DND-41 (cell line): ENCODE results near the gene ACE.

Experiments used
- ATAC-seq: fragments of 200-7000 bp; cut with Tn5 transposase; 3 replicates; pipeline ENCODE4 v1.9.1; 2021; ENCODE audit warnings: low read depth; ENCODE audit not compliant: insufficient read depth
- DNase-seq: peaks from one replicate; pipeline ENCODE4 v3.0.0-alpha.2; 2020
- H2AFZ ChIP-seq: 2 replicates; pipeline ENCODE4 v1.6.0; 2012; ENCODE audit warnings: low read depth, low read length
- H3K27ac ChIP-seq: 2 replicates; pipeline ENCODE4 v1.5.1; 2012; ENCODE audit warnings: low read length, inconsistent platforms
- H3K27me3 ChIP-seq: fragments of 200-600 bp; sonication (generic); 2 replicates; pipeline ENCODE4 v1.6.0; 2012; ENCODE audit warnings: low read length, mild to moderate bottlenecking, inconsistent platforms; ENCODE audit not compliant: insufficient read depth, poor library complexity
- H3K36me3 ChIP-seq: 2 replicates; pipeline ENCODE4 v1.5.1; 2012; ENCODE audit warnings: low read length, inconsistent platforms; ENCODE audit not compliant: insufficient read depth
- H3K4me1 ChIP-seq: 2 replicates; pipeline ENCODE4 v1.5.1; 2012; ENCODE audit warnings: mild to moderate bottlenecking, low read length; ENCODE audit not compliant: insufficient read depth
- H3K4me2 ChIP-seq: 2 replicates; pipeline ENCODE4 v1.6.0; 2012; ENCODE audit warnings: mild to moderate bottlenecking, moderate library complexity, low read length, inconsistent platforms; ENCODE audit not compliant: insufficient read depth
- H3K4me3 ChIP-seq, 2 experiments: fragments of 200-600 bp in 1 of 2; shearing (Covaris generic) in 1 of 2; 2 replicates each; pipeline ENCODE4 v1.5.1; 2012 to 2016; ENCODE audit warnings: inconsistent platforms in 2 of 2, low read length in 2 of 2, mild to moderate bottlenecking in 2 of 2, low read depth in 1 of 2, moderate library complexity in 1 of 2
- H3K79me2 ChIP-seq: 2 replicates; pipeline ENCODE4 v1.6.0; 2012; ENCODE audit warnings: low read length, inconsistent platforms; ENCODE audit not compliant: insufficient read depth
- H3K9ac ChIP-seq: 2 replicates; pipeline ENCODE4 v1.6.0; 2012; ENCODE audit warnings: low read depth, mild to moderate bottlenecking, inconsistent platforms, low read length, moderate library complexity
- H3K9me3 ChIP-seq: 2 replicates; pipeline ENCODE4 v1.5.1; 2012; ENCODE audit warnings: low read length, moderate library complexity, mild to moderate bottlenecking, inconsistent platforms; ENCODE audit not compliant: insufficient read depth, severe bottlenecking
- H4K20me1 ChIP-seq: 2 replicates; pipeline ENCODE4 v1.6.0; 2012; ENCODE audit warnings: low read length; ENCODE audit not compliant: insufficient read depth
- EZH2 ChIP-seq: IDR thresholded peaks from 3 replicates; pipeline ENCODE4 v1.6.1; 2012; ENCODE audit warnings: borderline replicate concordance, low read depth, mild to moderate bottlenecking, moderate library complexity, low read length, inconsistent platforms; ENCODE audit not compliant: severe bottlenecking
- TF ChIP-seq, protein P1 (sequence below): IDR thresholded peaks from 2 replicates; pipeline ENCODE4 v1.5.1; 2012; ENCODE audit warnings: borderline replicate concordance, low read length, moderate library complexity, mild to moderate bottlenecking; ENCODE audit not compliant: poor library complexity, severe bottlenecking; ENCODE audit errors: extremely low read depth

The ACE gene

DNA sequence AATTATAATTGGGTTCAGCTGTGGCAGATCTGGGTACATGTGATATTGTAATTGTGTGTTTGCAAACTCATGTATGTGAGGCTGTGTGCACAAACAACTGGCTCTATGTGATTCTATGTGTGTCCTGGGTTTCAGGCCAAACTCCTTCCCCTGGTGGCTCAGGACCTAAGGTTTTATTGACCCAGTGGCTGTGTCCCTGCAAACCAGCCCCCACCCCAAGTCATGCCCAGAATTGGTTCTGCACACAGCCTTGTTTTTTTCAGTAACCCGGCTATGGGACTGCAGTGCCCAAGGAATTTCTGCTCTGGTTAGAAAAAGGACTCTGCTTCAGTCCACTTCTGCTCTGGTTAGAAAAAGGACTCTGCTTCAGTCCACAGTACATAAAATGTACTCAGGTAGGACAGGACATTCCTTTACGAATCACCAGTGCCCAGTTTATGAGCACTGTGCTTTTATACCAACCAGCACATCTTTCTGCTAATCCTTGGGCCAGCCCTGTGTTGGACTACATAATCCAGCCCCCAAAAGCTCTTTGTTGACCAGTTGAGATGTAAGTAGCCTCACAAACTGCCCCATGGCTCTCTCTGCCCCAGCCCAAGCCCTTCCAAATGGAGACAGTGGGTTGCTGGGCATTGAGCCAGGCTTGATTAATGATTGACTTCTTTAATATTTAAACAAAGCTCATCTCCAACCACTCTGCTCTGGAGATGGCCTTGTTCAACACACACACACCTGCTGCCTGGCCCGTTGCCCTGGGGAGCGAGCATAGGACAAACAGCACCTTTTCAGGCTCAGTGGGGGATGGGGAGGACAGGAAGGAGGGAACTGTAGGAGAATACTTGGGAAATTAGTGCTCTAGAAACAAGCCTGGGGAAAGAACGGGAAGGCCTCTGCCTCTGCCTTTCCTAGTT lies 43.4 kb downstream of the ACE start:
- Histone ChIP-seq H3K9ac (no peak overlapping the region), H3K36me3 (no peaks in the 10 kb centered on the region), H3K4me1 (peaks cover 8% of the 10 kb centered on the region), H4K20me1 (peaks cover 26% of the 10 kb centered on the region), H3K27me3 (peaks cover 6% of the 10 kb centered on the region), H3K9me3 (no peaks in the 10 kb centered on the region), H3K27ac (no peak overlapping the region), H3K4me3 (no peak overlapping the region), H2AFZ (no peak overlapping the region), H3K4me2 (no peak overlapping the region), H3K79me2 (no peaks in the 10 kb centered on the region)
- DNase-seq (no peak), ATAC-seq (no peak)
- TF ChIP-seq, protein P1, sequence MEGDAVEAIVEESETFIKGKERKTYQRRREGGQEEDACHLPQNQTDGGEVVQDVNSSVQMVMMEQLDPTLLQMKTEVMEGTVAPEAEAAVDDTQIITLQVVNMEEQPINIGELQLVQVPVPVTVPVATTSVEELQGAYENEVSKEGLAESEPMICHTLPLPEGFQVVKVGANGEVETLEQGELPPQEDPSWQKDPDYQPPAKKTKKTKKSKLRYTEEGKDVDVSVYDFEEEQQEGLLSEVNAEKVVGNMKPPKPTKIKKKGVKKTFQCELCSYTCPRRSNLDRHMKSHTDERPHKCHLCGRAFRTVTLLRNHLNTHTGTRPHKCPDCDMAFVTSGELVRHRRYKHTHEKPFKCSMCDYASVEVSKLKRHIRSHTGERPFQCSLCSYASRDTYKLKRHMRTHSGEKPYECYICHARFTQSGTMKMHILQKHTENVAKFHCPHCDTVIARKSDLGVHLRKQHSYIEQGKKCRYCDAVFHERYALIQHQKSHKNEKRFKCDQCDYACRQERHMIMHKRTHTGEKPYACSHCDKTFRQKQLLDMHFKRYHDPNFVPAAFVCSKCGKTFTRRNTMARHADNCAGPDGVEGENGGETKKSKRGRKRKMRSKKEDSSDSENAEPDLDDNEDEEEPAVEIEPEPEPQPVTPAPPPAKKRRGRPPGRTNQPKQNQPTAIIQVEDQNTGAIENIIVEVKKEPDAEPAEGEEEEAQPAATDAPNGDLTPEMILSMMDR: no peak
- TF ChIP-seq EZH2: no peak

DNA sequence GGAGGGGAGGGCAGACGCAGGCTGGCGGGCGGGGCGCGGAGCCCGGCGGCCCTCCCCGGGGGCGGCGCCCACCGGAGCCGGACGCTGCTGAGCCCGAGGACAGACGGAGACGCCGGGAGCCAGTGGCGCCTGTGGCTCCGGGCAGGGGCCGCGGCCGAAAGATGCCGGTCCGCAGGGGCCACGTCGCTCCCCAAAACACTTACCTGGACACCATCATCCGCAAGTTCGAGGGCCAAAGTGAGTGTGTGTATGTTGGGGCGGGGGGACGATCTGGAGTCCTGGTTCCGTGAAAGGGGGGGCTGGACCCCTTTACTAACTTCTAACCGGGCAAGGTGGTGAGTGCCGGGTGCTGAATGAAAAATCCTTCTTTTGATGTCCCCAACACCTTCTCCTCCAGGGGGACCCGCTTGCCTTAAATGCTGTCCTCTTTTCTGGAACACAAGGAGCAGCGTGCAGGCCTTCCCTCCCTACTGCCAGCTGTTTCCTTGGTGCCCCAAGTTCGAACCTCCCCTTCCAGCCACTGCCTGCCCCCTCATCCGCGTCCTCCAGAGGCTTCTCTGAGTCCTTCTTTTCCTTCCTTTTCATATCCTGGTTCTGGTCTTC lies 46.5 kb downstream of the ACE start, which contains the start of gene KCNH6:
Gene KCNH6 (plus strand): TSS at position 106 of the 603 bp plus-strand sequence. CDS start 56 bp downstream, at position 162.
- TF ChIP-seq EZH2: no peak
- TF ChIP-seq, protein P1: peak; percentile 20
- H3K4me1 ChIP-seq: peaks cover 8% of the 10 kb centered on the region
- peaks cover 28% of the 10 kb centered on the region for H4K20me1 ChIP-seq
- H2AFZ ChIP-seq: peak within 1 kb of the TSS; percentile 28; the same call in 1 of the 2 replicates
- H3K27ac ChIP-seq: no peak within 1 kb of the TSS
- no peak within 1 kb of the TSS for H3K9ac ChIP-seq
- peak; percentile 13; the same call in 2 of the 3 replicates for ATAC-seq
- H3K4me3 ChIP-seq: peak within 1 kb of the TSS in 1 of 2 experiments; percentile 49; a peak in 2 of 4 replicates
- H3K36me3 ChIP-seq: no peaks in the 10 kb centered on the region
- H3K27me3 ChIP-seq: peaks cover 21% of the 10 kb centered on the region
- no peaks in the 10 kb centered on the region for H3K79me2 ChIP-seq
- H3K9me3 ChIP-seq: no peaks in the 10 kb centered on the region
- no peak for DNase-seq
- H3K4me2 ChIP-seq: peak within 1 kb of the TSS; percentile 77

DNA sequence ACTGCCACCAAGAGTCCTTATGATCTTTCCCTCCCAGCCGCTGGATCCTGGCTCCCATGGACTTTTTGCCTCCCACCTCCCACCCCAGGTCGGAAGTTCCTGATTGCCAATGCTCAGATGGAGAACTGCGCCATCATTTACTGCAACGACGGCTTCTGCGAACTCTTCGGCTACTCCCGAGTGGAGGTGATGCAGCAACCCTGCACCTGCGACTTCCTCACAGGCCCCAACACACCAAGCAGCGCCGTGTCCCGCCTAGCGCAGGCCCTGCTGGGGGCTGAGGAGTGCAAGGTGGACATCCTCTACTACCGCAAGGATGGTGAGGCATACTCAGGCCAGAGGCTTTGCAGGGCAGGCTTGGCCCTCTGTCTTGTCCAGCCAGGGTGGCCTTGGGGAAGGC lies 47.2 kb downstream of the ACE start:
- ATAC-seq (no peak), DNase-seq (no peak)
- TF ChIP-seq, protein P1: no peak
- TF ChIP-seq EZH2: no peak
- no peak overlapping the region for H3K27ac ChIP-seq
- H4K20me1 ChIP-seq: peaks cover 23% of the 10 kb centered on the region
- no peak overlapping the region for H3K9ac ChIP-seq
- H3K4me2 ChIP-seq: no peak overlapping the region
- H3K4me3 ChIP-seq: no peak overlapping the region
- H3K79me2 ChIP-seq: no peaks in the 10 kb centered on the region
- peaks cover 21% of the 10 kb centered on the region for H3K27me3 ChIP-seq
- H3K36me3 ChIP-seq: no peaks in the 10 kb centered on the region
- H3K4me1 ChIP-seq: peaks cover 8% of the 10 kb centered on the region
- no peaks in the 10 kb centered on the region for H3K9me3 ChIP-seq
- no peak overlapping the region for H2AFZ ChIP-seq
